GM10248 (cell line): ENCODE measurements around the gene HERC2.
"Not testable (repeated sequence)": the region's sequence is repeated elsewhere in the genome, so short reads cannot be mapped to it uniquely, and the experiment has no call there.

Experiments used
- CTCF ChIA-PET: fragments of 300-600 bp; sonication (Branson Sonifier 250); formaldehyde crosslinking; extraction: SDS; loops from one replicate; lab custom pipeline; 2021; ENCODE audit warnings: antibody characterized with exemption; lab: Yijun Ruan, JAX
- POLR2A ChIA-PET: fragments of 350-650 bp; sonication (Branson Sonifier 250); formaldehyde crosslinking; extraction: SDS; loops from one replicate; lab custom pipeline; 2020; ENCODE audit warnings: antibody characterized with exemption; lab: Yijun Ruan, JAX
- DNase-seq: peaks from one replicate; pipeline ENCODE4 v3.0.0; 2012; ENCODE audit errors: extremely low spot score
- TF ChIP-seq, protein P1 (sequence below): IDR thresholded peaks from 2 replicates; pipeline ENCODE4 v1.5.1; 2012; ENCODE audit warnings: mild to moderate bottlenecking, low read depth; ENCODE audit errors: extremely low read depth, missing control alignments, control extremely low read depth

The HERC2 gene

DNA sequence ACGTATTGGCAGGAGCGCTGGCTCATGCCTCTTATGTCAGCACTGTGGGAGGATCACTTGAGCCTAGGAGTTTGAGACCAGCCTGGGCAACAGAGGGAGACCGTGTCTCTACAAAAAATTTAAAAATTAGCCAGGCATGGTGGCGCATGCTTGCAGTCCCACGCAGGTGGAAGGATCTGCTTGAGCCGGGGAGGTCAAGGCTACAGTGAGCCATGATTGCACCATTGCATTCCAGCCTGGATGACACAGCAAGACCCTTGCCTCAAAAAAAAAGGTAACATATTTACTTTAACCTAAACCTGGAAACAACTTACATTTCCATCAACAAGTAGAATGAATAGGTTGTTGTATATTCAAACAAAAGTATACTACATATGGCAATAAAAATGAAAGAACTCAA is 78.1 kb downstream of the HERC2 start:
- no peak for DNase-seq
- POLR2A ChIA-PET, result no interaction called here
- CTCF ChIA-PET, result no interaction called here
- TF ChIP-seq, protein P1, sequence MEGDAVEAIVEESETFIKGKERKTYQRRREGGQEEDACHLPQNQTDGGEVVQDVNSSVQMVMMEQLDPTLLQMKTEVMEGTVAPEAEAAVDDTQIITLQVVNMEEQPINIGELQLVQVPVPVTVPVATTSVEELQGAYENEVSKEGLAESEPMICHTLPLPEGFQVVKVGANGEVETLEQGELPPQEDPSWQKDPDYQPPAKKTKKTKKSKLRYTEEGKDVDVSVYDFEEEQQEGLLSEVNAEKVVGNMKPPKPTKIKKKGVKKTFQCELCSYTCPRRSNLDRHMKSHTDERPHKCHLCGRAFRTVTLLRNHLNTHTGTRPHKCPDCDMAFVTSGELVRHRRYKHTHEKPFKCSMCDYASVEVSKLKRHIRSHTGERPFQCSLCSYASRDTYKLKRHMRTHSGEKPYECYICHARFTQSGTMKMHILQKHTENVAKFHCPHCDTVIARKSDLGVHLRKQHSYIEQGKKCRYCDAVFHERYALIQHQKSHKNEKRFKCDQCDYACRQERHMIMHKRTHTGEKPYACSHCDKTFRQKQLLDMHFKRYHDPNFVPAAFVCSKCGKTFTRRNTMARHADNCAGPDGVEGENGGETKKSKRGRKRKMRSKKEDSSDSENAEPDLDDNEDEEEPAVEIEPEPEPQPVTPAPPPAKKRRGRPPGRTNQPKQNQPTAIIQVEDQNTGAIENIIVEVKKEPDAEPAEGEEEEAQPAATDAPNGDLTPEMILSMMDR, result no peak

DNA sequence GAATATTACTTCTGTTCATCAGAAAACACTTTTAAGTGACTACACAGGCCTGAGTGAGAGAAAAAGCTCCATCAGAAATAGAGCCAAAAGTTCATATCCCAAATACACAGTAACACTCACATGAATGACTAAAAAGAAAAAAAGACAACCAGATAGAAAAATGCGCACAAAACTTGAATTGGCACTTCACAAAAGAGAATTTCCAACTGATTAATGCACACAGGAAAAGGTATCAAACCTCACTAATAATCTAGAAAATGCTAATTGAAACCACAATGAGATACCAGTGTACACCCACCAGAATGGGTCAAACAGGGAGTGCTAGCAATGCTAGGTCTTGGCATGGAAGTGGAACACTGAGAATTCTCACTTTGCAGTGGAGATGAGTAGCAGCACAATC is 78.6 kb downstream of the HERC2 start:
- TF ChIP-seq, protein P1, result no peak
- no peak for DNase-seq
- POLR2A ChIA-PET, result no interaction called here
- CTCF ChIA-PET, result no interaction called here

DNA sequence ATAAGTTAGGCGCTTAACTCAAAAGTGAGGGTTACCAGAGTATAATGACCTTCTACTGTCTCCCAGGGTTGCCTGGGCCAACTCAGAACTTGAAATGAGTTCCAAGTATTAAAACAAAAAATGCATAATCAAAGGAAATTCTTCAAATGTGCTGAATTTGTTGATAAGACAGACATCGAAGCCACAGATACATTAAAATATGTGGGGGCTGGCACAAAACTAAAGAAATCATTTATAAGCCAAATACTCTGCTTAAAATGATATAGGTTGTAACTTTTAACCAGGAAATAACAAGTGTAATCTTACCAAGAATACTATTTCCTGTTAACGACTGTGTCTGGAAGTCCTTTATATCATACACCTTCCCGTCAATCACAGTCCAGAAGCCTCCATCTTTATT is 83.7 kb downstream of the HERC2 start:
- CTCF ChIA-PET, POLR2A ChIA-PET: not testable (repeated sequence)

DNA sequence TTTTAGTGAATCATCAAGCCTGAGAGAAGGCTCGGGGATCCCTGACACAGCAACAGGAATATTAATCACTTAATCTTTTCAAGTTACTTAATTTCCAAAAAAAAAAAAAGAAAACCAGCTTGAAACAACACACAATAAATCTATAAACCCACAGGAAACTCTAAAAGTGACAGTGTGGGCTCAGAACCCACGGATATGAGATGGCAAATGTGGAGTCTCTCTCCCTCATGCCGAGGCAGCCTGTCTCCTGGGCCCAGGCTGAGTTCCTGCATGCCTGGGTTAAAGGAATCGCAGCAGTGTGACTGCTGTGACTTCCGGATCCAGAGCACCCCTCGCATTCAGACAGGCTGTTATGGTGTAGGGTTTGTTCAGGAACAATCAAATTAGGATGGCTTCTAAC is 90.2 kb downstream of the HERC2 start:
- DNase-seq, POLR2A ChIA-PET, CTCF ChIA-PET: not testable (repeated sequence)

More for the DNA sequence above, 83.7 kb downstream of the HERC2 start:
- not testable (repeated sequence) for DNase-seq

DNA sequence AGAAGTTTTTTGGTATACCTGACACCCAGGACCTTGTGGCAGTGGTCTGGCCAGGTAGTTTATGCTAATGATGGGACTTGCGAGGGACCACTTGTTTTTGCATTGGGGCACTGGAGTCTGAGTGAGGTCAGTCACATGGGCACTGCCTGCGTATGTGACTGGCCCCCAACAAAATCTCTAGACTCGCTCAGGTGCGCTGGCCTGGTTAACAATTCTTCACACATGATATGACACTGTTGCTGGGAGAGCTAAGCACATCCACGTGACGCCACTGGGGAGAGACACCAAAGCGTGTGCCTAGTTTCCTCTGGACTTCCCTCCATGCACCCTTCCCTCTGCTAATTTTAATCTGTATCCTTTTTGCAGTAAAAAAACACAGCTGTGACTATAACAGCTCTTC is 90.6 kb downstream of the HERC2 start:
- POLR2A ChIA-PET, DNase-seq, CTCF ChIA-PET: not testable (repeated sequence)

DNA sequence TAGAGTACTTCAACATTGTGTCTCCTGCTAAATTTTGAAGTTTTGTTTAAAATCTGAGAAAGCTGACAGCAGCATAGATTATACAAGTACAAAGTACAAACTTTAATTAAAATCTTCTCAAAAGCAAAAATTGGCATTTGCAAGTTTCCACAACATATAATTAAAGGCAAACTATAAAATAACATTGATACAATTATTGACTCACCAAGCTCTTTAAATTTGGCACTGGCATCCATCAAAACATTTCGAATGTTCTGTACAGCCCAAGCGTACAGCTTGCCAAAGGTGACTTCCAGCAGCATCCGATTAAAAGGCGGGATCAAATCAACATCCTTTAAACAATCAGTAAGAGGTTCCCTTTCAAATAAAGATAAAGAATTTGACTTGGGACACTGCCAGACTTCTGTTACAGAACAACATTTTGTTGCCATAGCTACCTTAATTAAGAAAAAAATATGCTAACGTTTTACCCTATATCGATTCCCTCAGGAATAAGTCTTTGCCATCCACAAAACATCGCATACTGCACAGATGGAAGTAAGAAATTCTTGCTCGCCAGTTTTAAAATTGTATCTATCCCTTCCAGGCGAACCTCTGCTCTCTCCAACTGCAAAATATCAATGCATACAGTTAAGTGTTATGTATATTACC is 92.9 kb downstream of the HERC2 start:
- POLR2A ChIA-PET, result not testable (repeated sequence)

DNA sequence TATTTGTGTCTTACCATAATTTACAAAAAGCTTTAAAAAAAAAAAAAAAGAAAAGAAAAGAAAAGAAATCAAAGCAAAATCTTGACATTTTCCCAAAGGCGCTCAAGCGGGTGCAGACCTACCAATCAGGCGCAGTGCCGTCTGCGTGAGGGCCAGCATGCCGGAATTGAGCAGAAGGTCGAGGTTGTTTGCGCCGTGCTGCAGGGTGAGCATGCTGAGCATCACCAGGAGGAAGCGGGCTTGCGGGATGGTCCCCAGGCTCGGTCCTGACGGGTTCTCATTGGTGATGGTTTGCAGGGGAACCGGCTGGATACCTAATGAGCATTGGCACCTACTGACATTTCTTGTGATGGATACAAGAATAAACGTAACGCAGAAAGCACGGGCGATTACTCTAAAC is 93.9 kb downstream of the HERC2 start:
- TF ChIP-seq, protein P1, result no peak
- DNase-seq, result no peak
- POLR2A ChIA-PET, result no interaction called here
- CTCF ChIA-PET, result no interaction called here

More for the DNA sequence above, 92.9 kb downstream of the HERC2 start:
- DNase-seq, CTCF ChIA-PET: not testable (repeated sequence)

DNA sequence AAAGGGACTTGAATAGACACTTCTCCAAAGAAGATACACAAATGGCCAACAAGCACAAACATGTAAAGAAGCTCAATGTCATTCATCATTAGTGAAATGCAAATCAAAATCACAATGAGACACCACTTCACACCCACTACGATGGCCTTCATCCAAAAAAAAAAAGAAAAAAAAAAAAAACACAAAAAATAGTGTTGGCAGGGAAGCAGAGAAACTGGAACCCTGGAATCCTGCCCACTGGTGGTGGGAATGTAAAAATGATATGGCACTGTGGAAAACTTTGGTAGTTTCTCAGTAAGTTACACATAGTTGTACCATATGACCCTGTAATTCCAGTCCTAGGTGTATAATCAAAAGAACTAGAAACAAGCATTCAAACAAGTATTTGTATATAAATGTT is 94.7 kb downstream of the HERC2 start:
- POLR2A ChIA-PET, CTCF ChIA-PET: not testable (repeated sequence)

DNA sequence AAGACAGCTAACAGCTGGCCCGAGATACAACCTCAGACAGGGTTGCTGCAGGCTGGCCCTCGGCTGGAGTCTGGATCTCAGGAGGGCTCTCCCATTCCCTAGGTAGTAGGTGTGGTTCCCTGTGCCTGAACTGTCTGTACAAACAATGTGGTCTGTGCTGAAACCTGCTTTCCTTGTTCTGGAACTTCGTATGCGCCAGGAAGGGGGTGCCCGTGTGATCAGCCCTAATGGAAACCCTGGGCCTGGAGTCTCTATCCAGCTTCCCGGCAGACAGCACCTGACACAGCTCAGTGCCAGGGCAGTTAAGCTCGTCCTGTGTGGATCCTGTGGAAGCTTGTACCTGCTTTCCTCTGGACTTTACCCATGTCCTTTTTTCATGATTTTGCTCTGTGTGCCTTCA is 99.4 kb downstream of the HERC2 start:
- CTCF ChIA-PET, POLR2A ChIA-PET, DNase-seq: not testable (repeated sequence)

More for the DNA sequence above, 94.7 kb downstream of the HERC2 start:
- DNase-seq, result not testable (repeated sequence)

DNA sequence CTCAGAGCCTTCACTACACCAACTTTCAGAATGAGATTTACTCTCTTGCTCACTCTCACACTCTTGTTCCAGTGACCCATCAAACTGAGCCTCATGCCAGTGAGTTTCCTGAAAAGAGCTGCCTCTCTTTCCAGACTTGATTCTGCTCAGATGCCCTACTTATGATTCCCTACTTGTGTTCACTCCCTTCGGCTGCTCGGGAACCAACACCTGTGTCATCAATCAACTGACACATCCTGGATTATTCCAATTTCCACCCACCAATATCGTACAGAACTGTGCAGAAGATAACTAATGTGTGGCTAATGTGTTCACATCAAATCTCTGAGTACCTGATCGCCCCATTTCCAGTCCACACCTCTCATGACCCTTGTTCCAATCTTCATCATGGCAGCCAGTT is 100.3 kb downstream of the HERC2 start:
- POLR2A ChIA-PET, CTCF ChIA-PET, DNase-seq: not testable (repeated sequence)

DNA sequence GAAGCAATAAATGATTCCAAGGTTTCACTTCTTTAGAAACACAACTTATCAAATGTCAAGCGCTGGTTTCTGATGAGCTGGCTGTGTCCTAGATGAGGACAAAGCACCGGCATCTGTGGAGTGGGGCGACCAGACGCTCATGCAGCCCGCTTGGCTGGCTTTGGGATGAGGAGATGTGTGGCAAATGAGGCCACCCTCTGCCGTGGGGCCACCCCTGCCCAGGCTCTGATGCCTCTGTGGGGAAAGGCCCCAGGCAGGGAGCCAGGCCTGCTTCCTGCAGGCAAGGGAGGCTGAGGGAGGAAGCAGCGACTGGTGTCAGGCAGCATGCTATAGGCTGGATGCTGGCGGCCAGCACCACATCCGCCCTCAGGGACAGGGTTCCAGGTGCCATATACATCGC is 102.9 kb downstream of the HERC2 start:
- ChIA-PET POLR2A (no interaction called here), CTCF (no interaction called here)
- TF ChIP-seq, protein P1, result no peak
- no peak for DNase-seq

DNA sequence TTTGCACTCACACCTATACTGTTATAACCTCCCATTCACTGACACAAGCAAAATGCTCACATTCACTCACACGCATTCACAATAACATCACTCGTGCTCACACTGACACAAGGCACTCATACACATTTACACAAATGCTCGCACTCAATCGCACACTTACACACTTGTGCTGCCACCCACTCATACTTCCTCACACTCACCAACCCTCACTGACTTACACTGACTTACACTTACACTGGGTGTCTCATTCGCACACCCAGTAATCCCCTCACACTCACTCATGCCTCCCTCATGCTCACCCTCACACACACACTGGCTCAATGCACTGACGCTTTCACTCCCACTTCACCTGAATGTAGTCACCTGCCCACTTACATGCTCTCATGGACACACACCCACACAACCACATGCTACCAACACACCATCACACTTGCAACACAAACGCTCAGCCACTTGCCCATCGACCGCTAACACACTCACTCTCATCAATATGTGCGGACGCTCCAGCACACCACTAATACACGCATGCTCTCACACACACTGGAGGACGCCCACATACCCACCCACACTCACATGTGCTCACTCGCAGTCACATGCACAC is 104.9 kb downstream of the HERC2 start:
- DNase-seq, POLR2A ChIA-PET, CTCF ChIA-PET: not testable (repeated sequence)

DNA sequence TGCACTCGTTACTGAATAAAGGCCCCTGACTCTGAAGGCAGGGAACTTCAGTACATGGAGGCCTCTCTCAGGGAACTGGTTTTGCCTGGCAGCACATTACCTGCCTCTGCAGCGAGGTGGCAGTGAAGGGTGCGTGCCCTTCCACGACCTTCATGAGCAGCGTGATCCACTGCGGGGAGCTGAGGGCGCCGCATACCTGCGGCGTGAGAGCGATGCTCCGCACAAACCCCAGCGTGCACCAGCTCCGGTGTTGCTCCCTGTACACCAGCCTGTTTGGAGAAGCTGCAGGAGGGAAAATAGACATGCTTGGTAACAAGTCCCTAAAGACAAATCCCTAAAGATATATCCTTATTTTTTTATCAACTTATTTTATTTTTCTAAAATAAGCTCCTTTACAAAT is 106.5 kb downstream of the HERC2 start:
- CTCF ChIA-PET, POLR2A ChIA-PET, DNase-seq: not testable (repeated sequence)
